ENCODE data around the gene RRM1.

The RRM1 gene

DNA sequence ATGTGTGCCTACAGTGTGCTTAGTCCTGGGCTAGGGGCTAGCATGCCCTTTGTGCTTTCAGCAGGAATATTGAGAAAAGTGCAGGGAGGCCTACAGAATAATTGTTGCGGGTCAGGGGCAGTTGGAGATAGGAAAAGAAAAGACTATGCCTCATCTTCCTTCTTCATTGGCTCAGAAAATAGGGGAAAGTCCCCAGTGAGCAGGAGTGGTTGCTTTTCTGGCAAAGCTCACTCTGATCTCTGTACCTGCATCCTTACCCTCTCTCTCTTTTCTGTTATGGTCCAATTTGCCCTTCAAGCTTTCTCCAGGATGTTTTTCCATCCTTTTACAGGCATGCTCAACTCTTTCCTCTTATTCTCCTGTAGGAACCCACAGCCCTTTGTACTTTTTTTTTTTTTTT lies 29.5 kb upstream of the RRM1 start:
- Histone ChIP-seq H3K4me1 (ENCODE audit: control insufficient read depth, insufficient read depth, low read depth, low read length) (peaks cover 2% of the 10 kb centered on the region), H3K9ac (ENCODE audit: low read length) (no peak overlapping the region), H2BK15ac (ENCODE audit: low read depth, poor library complexity, severe bottlenecking) (no peak overlapping the region), H3K9me3 (ENCODE audit: control insufficient read depth, low read length) (no peaks in the 10 kb centered on the region), H3K27ac (ENCODE audit: low read length, poor library complexity, severe bottlenecking) (no peak overlapping the region), H2AFZ (ENCODE audit: low read depth, low read length) (no peak overlapping the region), H3K4me2 (ENCODE audit: low read length, poor library complexity, severe bottlenecking) (no peak overlapping the region), H2BK12ac (ENCODE audit: low read length in 2 of 2) (no peak overlapping the region), H4K91ac (ENCODE audit: low read length) (no peak overlapping the region), H2BK120ac (ENCODE audit: low read depth, low read length) (no peak overlapping the region), H3K4ac (ENCODE audit: low read depth in 1 of 2, low read length in 2 of 2) (no peak overlapping the region), H2AK5ac (ENCODE audit: low read length, severe bottlenecking) (no peak overlapping the region), H3K14ac (ENCODE audit: low read length in 2 of 2) (no peak overlapping the region), H4K8ac (ENCODE audit: low read length) (no peak overlapping the region), H3K4me3 (ENCODE audit: insufficient read depth in 1 of 2, low read depth in 1 of 2, low read length in 2 of 2) (no peak overlapping the region), H3K18ac (ENCODE audit: low read depth in 1 of 2, low read length in 2 of 2) (no peak overlapping the region), H2BK5ac (ENCODE audit: low read depth, low read length, poor library complexity, severe bottlenecking) (no peak overlapping the region), H3K27me3 (ENCODE audit: control insufficient read depth in 1 of 2, insufficient read depth in 1 of 2, low read length in 2 of 2) (no peaks in the 10 kb centered on the region), H3K23ac (ENCODE audit: low read length in 2 of 2) (no peak overlapping the region), H3K36me3 (ENCODE audit: control insufficient read depth in 1 of 2, insufficient read depth in 2 of 2, low read depth in 1 of 2, low read length in 2 of 2) (peaks cover 5 to 17% of the 10 kb centered on the region in 2 experiments), H3K79me1 (replicated peaks; ENCODE audit: low read length, poor library complexity, severe bottlenecking) (peaks cover 19% of the 10 kb centered on the region)
- 100% methylated on average over 1 of the region's 1 CpG for WGBS
- DNase-seq = no peak

DNA sequence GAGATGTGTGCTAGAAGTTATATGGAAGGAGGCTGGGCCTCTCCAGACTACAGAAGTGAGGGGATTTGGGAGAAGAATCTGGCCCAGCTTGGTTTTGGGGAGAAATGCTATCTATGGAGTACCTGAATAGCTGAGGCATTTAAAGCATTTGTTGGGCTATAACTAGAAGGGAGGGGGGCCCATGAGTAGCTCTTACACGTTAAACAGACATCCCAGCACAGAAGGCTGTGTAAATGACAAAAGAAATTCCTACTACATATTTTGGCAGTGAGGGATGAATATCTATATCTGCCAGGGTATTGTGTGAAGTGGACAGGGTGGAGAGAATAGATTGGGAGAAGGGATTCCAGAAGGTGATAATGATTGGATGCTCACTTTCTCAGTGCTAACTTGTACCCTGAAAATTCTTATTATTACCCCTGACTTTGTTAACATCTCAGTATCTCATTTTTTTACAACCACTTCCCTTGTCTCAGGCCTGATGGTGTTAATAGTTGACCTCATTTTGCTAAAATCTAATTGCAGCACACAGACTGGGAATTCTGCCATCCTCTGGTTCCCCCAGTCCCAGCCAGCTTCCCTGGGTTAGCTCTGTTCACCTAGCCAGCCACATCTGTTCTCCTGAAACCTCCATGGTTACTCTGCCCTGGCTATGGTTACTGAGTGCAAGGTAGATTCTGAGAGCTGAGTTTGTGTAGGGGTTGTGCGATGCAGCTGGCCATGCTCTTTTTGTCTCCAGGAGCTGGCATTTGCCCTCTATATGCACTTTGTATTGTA lies 28.8 kb upstream of the RRM1 start:
- H2BK12ac ChIP-seq (ENCODE audit: low read length in 2 of 2) = no peak overlapping the region
- H2BK5ac ChIP-seq (ENCODE audit: low read depth, low read length, poor library complexity, severe bottlenecking) = no peak overlapping the region
- no peak overlapping the region for H3K18ac ChIP-seq (ENCODE audit: low read depth in 1 of 2, low read length in 2 of 2)
- no peak overlapping the region for H3K4ac ChIP-seq (ENCODE audit: low read depth in 1 of 2, low read length in 2 of 2)
- H3K36me3 ChIP-seq (ENCODE audit: control insufficient read depth in 1 of 2, insufficient read depth in 2 of 2, low read depth in 1 of 2, low read length in 2 of 2) = peaks cover 4 to 16% of the 10 kb centered on the region in 2 experiments
- H3K4me2 ChIP-seq (ENCODE audit: low read length, poor library complexity, severe bottlenecking) = no peak overlapping the region
- H3K14ac ChIP-seq (ENCODE audit: low read length in 2 of 2) = no peak overlapping the region
- H2AK5ac ChIP-seq (ENCODE audit: low read length, severe bottlenecking) = no peak overlapping the region
- H4K91ac ChIP-seq (ENCODE audit: low read length) = no peak overlapping the region
- peaks cover 20% of the 10 kb centered on the region for H3K79me1 ChIP-seq (replicated peaks; ENCODE audit: low read length, poor library complexity, severe bottlenecking)
- H2AFZ ChIP-seq (ENCODE audit: low read depth, low read length) = no peak overlapping the region
- H3K27me3 ChIP-seq (ENCODE audit: control insufficient read depth in 1 of 2, insufficient read depth in 1 of 2, low read length in 2 of 2) = no peaks in the 10 kb centered on the region
- no peak overlapping the region for H2BK120ac ChIP-seq (ENCODE audit: low read depth, low read length)
- no peak overlapping the region for H3K4me3 ChIP-seq (ENCODE audit: insufficient read depth in 1 of 2, low read depth in 1 of 2, low read length in 2 of 2)
- H3K4me1 ChIP-seq (ENCODE audit: control insufficient read depth, insufficient read depth, low read depth, low read length) = peaks cover 2% of the 10 kb centered on the region
- H3K9ac ChIP-seq (ENCODE audit: low read length) = no peak overlapping the region
- no peak overlapping the region for H3K23ac ChIP-seq (ENCODE audit: low read length in 2 of 2)
- H2BK15ac ChIP-seq (ENCODE audit: low read depth, poor library complexity, severe bottlenecking) = no peak overlapping the region
- DNase-seq = no peak
- no peaks in the 10 kb centered on the region for H3K9me3 ChIP-seq (ENCODE audit: control insufficient read depth, low read length)
- no CpG with 5 or more reads among the region's 2 CpGs for WGBS
- no peak overlapping the region for H3K27ac ChIP-seq (ENCODE audit: low read length, poor library complexity, severe bottlenecking)
- H4K8ac ChIP-seq (ENCODE audit: low read length) = no peak overlapping the region

DNA sequence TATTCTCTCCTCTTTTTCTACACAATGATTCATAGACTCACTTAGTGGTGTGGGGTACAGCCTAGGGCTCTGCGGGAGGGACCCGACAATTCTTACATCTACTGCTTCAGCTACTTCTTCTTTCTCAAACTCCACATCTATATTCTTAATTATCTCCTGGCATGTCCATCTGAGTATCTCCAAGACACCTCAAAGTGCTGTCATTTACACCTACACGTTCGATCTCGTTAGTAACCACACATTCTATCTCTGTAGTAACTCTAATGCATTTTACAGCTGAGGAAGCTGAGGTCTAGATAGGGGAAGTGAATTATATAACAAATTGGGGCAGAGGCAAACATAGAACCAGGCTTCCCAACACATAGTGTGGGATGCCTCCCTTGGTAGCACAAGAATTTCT lies 27.7 kb upstream of the RRM1 start:
- Histone ChIP-seq H2BK15ac (ENCODE audit: low read depth, poor library complexity, severe bottlenecking) (no peak overlapping the region), H3K9me3 (ENCODE audit: control insufficient read depth, low read length) (no peaks in the 10 kb centered on the region), H3K4ac (ENCODE audit: low read depth in 1 of 2, low read length in 2 of 2) (no peak overlapping the region), H3K4me2 (ENCODE audit: low read length, poor library complexity, severe bottlenecking) (no peak overlapping the region), H3K4me1 (ENCODE audit: control insufficient read depth, insufficient read depth, low read depth, low read length) (peaks cover 2% of the 10 kb centered on the region), H2AK5ac (ENCODE audit: low read length, severe bottlenecking) (no peak overlapping the region), H2BK5ac (ENCODE audit: low read depth, low read length, poor library complexity, severe bottlenecking) (no peak overlapping the region), H3K9ac (ENCODE audit: low read length) (no peak overlapping the region), H3K18ac (ENCODE audit: low read depth in 1 of 2, low read length in 2 of 2) (no peak overlapping the region), H3K23ac (ENCODE audit: low read length in 2 of 2) (no peak overlapping the region), H4K91ac (ENCODE audit: low read length) (no peak overlapping the region), H3K14ac (ENCODE audit: low read length in 2 of 2) (no peak overlapping the region), H3K36me3 (ENCODE audit: control insufficient read depth in 1 of 2, insufficient read depth in 2 of 2, low read depth in 1 of 2, low read length in 2 of 2) (peaks cover 4 to 8% of the 10 kb centered on the region in 2 experiments), H3K4me3 (ENCODE audit: insufficient read depth in 1 of 2, low read depth in 1 of 2, low read length in 2 of 2) (no peak overlapping the region), H2BK12ac (ENCODE audit: low read length in 2 of 2) (no peak overlapping the region), H3K27ac (ENCODE audit: low read length, poor library complexity, severe bottlenecking) (no peak overlapping the region), H3K79me1 (replicated peaks; ENCODE audit: low read length, poor library complexity, severe bottlenecking) (peaks cover 20% of the 10 kb centered on the region), H2BK120ac (ENCODE audit: low read depth, low read length) (no peak overlapping the region), H2AFZ (ENCODE audit: low read depth, low read length) (no peak overlapping the region), H4K8ac (ENCODE audit: low read length) (no peak overlapping the region), H3K27me3 (ENCODE audit: control insufficient read depth in 1 of 2, insufficient read depth in 1 of 2, low read length in 2 of 2) (no peaks in the 10 kb centered on the region)
- DNase-seq = no peak
- WGBS = 100% methylated on average over 2 of the region's 5 CpGs

DNA sequence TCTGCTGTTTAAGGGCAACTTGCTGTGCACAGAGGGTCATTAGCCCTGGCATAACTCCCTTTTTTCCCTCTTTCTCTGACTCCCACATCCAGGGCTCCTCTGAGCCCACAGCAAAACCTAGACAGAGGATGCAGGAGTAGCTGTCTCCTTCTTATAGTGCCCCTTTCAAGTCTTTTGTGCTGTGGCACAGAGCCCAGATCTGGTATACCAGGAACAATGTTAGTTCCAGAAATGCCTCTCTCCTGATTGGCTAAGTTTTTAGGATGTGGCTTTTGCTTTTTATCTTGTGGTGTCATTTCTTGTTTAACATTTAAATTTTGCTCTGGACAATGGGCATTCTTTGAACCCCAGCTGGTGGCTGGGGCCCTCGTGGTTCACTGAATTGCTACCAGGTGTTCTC lies 25.6 kb upstream of the RRM1 start:
- 88% methylated on average over 1 of the region's 1 CpG for WGBS
- Histone ChIP-seq H3K4me1 (ENCODE audit: control insufficient read depth, insufficient read depth, low read depth, low read length) (peaks cover 2% of the 10 kb centered on the region), H3K23ac (ENCODE audit: low read length in 2 of 2) (no peak overlapping the region), H3K79me1 (replicated peaks; ENCODE audit: low read length, poor library complexity, severe bottlenecking) (peaks cover 20% of the 10 kb centered on the region), H3K4ac (ENCODE audit: low read depth in 1 of 2, low read length in 2 of 2) (no peak overlapping the region), H3K9ac (ENCODE audit: low read length) (no peak overlapping the region), H3K9me3 (ENCODE audit: control insufficient read depth, low read length) (no peaks in the 10 kb centered on the region), H2BK5ac (ENCODE audit: low read depth, low read length, poor library complexity, severe bottlenecking) (no peak overlapping the region), H3K4me3 (ENCODE audit: insufficient read depth in 1 of 2, low read depth in 1 of 2, low read length in 2 of 2) (no peak overlapping the region), H2BK12ac (ENCODE audit: low read length in 2 of 2) (no peak overlapping the region), H3K27me3 (ENCODE audit: control insufficient read depth in 1 of 2, insufficient read depth in 1 of 2, low read length in 2 of 2) (no peaks in the 10 kb centered on the region), H3K4me2 (ENCODE audit: low read length, poor library complexity, severe bottlenecking) (no peak overlapping the region), H2BK120ac (ENCODE audit: low read depth, low read length) (no peak overlapping the region), H2AK5ac (ENCODE audit: low read length, severe bottlenecking) (no peak overlapping the region), H2AFZ (ENCODE audit: low read depth, low read length) (no peak overlapping the region), H3K18ac (ENCODE audit: low read depth in 1 of 2, low read length in 2 of 2) (no peak overlapping the region), H3K14ac (ENCODE audit: low read length in 2 of 2) (no peak overlapping the region), H3K36me3 (ENCODE audit: control insufficient read depth in 1 of 2, insufficient read depth in 2 of 2, low read depth in 1 of 2, low read length in 2 of 2) (peaks cover 4 to 15% of the 10 kb centered on the region in 2 experiments), H2BK15ac (ENCODE audit: low read depth, poor library complexity, severe bottlenecking) (no peak overlapping the region), H3K27ac (ENCODE audit: low read length, poor library complexity, severe bottlenecking) (no peak overlapping the region), H4K8ac (ENCODE audit: low read length) (no peak overlapping the region), H4K91ac (ENCODE audit: low read length) (no peak overlapping the region)
- DNase-seq = no peak
